ENCODE results near the gene C16orf96.

The C16orf96 gene

DNA sequence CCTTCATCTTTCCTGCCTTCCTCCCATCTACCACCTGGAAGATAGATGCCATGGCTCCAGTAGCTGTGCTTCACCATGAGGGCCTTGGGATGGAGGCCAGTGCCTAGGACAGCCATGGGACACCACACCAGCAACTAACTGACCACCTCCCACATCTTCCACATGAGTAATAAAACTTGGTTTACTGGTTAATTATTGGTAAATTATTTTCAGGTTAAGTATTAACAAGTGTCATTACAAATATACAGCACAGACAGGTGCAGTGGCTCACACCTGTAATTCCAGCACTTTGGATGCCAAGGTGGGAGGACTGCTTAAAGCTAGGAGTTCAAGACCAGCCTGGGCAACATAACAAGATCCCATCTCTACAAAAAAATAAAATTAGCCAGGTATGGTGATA, 31.6 kb upstream of the C16orf96 start:
- H3K9me2 ChIP-seq (ENCODE audit: low read depth, low read length) = no peaks in the 10 kb centered on the region

DNA sequence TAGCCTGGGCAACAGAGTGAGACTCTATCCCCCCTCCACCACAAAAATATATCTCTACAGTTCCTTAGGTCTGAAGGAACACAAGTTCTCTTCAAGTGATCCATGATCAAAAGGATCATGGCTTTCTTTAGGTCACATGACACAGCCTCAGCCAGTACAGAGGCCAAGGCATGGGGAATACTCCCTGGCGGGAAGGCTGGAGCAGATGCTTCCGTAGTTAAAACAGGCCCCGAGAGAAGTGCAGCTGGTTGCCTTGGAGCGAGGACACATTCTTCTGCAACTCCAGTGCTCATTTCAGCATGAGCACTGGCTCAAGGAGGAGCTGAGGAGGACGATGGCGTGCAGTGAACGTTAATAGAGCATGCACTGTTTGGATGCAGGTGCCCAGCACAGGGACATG, 31.1 kb upstream of the C16orf96 start:
- Histone ChIP-seq H3K9me2 (ENCODE audit: low read depth, low read length) (no peaks in the 10 kb centered on the region), H3K79me2 (ENCODE audit: insufficient read depth, low read length) (no peaks in the 10 kb centered on the region), H3K4me2 (ENCODE audit: low read length) (no peak overlapping the region), H3K36me3 (ENCODE audit: insufficient read depth, low read length) (no peaks in the 10 kb centered on the region), H3K27me3 (ENCODE audit: insufficient read depth, low read length) (no peaks in the 10 kb centered on the region), H3K27ac (ENCODE audit: low read depth, low read length, poor library complexity, severe bottlenecking) (no peak overlapping the region), H3K9me3 (ENCODE audit: low read length) (no peaks in the 10 kb centered on the region), H4K20me1 (ENCODE audit: insufficient read depth, low read length) (no peaks in the 10 kb centered on the region), H3K4me1 (ENCODE audit: insufficient read depth, low read length, severe bottlenecking) (peaks cover 27% of the 10 kb centered on the region), H3K9ac (ENCODE audit: low read length) (no peak overlapping the region), H3F3A (ENCODE audit: insufficient read depth, low read length) (no peaks in the 10 kb centered on the region), H2AFZ (ENCODE audit: low read length) (no peak overlapping the region), H3K4me3 (ENCODE audit: low read depth, low read length, poor library complexity, severe bottlenecking) (no peak overlapping the region)
- TF ChIP-seq EZH2 (IDR thresholded peaks at IDR 0.05; ENCODE audit: borderline replicate concordance, low read length) = no peak
- TF ChIP-seq, protein P1, sequence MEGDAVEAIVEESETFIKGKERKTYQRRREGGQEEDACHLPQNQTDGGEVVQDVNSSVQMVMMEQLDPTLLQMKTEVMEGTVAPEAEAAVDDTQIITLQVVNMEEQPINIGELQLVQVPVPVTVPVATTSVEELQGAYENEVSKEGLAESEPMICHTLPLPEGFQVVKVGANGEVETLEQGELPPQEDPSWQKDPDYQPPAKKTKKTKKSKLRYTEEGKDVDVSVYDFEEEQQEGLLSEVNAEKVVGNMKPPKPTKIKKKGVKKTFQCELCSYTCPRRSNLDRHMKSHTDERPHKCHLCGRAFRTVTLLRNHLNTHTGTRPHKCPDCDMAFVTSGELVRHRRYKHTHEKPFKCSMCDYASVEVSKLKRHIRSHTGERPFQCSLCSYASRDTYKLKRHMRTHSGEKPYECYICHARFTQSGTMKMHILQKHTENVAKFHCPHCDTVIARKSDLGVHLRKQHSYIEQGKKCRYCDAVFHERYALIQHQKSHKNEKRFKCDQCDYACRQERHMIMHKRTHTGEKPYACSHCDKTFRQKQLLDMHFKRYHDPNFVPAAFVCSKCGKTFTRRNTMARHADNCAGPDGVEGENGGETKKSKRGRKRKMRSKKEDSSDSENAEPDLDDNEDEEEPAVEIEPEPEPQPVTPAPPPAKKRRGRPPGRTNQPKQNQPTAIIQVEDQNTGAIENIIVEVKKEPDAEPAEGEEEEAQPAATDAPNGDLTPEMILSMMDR (IDR thresholded peaks at IDR 0.05; ENCODE audit: low read length) = no peak

More for the DNA sequence above, 31.6 kb upstream of the C16orf96 start:
- H3K4me3 ChIP-seq (ENCODE audit: low read depth, low read length, poor library complexity, severe bottlenecking) = no peak overlapping the region
- TF ChIP-seq, protein P1 (IDR thresholded peaks at IDR 0.05; ENCODE audit: low read length) = no peak
- TF ChIP-seq EZH2 (IDR thresholded peaks at IDR 0.05; ENCODE audit: borderline replicate concordance, low read length) = no peak
- no peak overlapping the region for H3K9ac ChIP-seq (ENCODE audit: low read length)
- no peak overlapping the region for H3K4me2 ChIP-seq (ENCODE audit: low read length)
- no peaks in the 10 kb centered on the region for H3K27me3 ChIP-seq (ENCODE audit: insufficient read depth, low read length)
- H3K9me3 ChIP-seq (ENCODE audit: low read length) = no peaks in the 10 kb centered on the region
- H3K4me1 ChIP-seq (ENCODE audit: insufficient read depth, low read length, severe bottlenecking) = peaks cover 22% of the 10 kb centered on the region
- no peaks in the 10 kb centered on the region for H3K79me2 ChIP-seq (ENCODE audit: insufficient read depth, low read length)
- no peaks in the 10 kb centered on the region for H3F3A ChIP-seq (ENCODE audit: insufficient read depth, low read length)
- no peaks in the 10 kb centered on the region for H3K36me3 ChIP-seq (ENCODE audit: insufficient read depth, low read length)
- no peak overlapping the region for H2AFZ ChIP-seq (ENCODE audit: low read length)
- H3K27ac ChIP-seq (ENCODE audit: low read depth, low read length, poor library complexity, severe bottlenecking) = no peak overlapping the region
- no peaks in the 10 kb centered on the region for H4K20me1 ChIP-seq (ENCODE audit: insufficient read depth, low read length)

DNA sequence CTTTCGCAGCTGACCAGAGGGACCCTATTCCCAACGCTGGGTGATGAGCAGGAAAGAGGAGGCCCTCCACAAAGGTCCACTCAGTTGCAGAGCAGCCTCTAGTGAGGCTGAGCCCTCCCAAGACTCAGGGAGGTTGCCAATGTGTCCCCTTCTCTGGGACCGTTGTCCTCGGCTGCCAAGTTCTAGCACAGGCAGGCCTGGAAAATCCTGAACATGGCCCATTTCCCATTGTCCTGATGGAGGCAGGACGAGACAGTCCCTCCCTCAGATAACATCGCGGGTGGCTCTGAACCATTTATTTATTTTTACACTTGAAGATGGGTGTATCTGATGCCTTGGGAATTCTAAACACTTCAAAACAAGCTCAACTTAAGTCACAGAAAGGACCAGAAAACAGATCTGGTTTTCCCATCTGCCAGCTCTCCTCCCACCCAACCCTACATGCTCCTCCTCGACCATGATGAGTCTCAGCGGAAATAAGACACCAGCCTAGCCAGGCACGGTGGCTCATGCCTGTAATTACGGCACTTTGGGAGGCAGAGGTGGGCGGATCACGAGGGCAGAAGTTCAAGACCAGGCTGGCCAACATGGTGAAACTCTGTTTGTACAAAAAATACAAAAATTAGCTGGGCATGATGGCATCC, 30.4 kb upstream of the C16orf96 start:
- H4K20me1 ChIP-seq (ENCODE audit: insufficient read depth, low read length) = no peaks in the 10 kb centered on the region
- TF ChIP-seq, protein P1 (IDR thresholded peaks at IDR 0.05; ENCODE audit: low read length) = no peak
- no peak for TF ChIP-seq EZH2 (IDR thresholded peaks at IDR 0.05; ENCODE audit: borderline replicate concordance, low read length)
- H3K9me3 ChIP-seq (ENCODE audit: low read length) = no peaks in the 10 kb centered on the region
- H3K27ac ChIP-seq (ENCODE audit: low read depth, low read length, poor library complexity, severe bottlenecking) = no peak overlapping the region
- H3K4me2 ChIP-seq (ENCODE audit: low read length) = no peak overlapping the region
- no peaks in the 10 kb centered on the region for H3K36me3 ChIP-seq (ENCODE audit: insufficient read depth, low read length)
- H3F3A ChIP-seq (ENCODE audit: insufficient read depth, low read length) = no peaks in the 10 kb centered on the region
- peaks cover 31% of the 10 kb centered on the region for H3K4me1 ChIP-seq (ENCODE audit: insufficient read depth, low read length, severe bottlenecking)
- no peaks in the 10 kb centered on the region for H3K27me3 ChIP-seq (ENCODE audit: insufficient read depth, low read length)
- H3K4me3 ChIP-seq (ENCODE audit: low read depth, low read length, poor library complexity, severe bottlenecking) = no peak overlapping the region
- H3K9ac ChIP-seq (ENCODE audit: low read length) = no peak overlapping the region
- H2AFZ ChIP-seq (ENCODE audit: low read length) = no peak overlapping the region
- H3K9me2 ChIP-seq (ENCODE audit: low read depth, low read length) = no peaks in the 10 kb centered on the region
- no peaks in the 10 kb centered on the region for H3K79me2 ChIP-seq (ENCODE audit: insufficient read depth, low read length)

All from OCI-LY1 (cell line).